A673 (cell line): ENCODE results near the gene NYNRIN. TPM values are rescaled to one million over a fixed set of nuclear protein-coding genes. Genes with fewer than 3 reads are reported as not detected.
A peak's percentile ranks its signal among the peaks of the same experiment; 100 is the strongest.

Source experiments
- BruUV-seq: library from RNA; stranded (reverse); fragments of 400-500 nt; replicated peaks from 2 replicates; lab custom pipeline; 2021; lab: Mats Ljungman, UMichigan
- CTCF ChIA-PET: fragments of 300-600 bp; sonication (Branson Sonifier 250); formaldehyde crosslinking; loops from one replicate; lab custom pipeline; 2022; ENCODE audit warnings: antibody characterized with exemption; lab: Charles Lee
- POLR2A ChIA-PET: fragments of 300-600 bp; sonication (Branson Sonifier 250); formaldehyde crosslinking; loops from one replicate; lab custom pipeline; 2022; ENCODE audit warnings: antibody characterized with exemption; ENCODE audit not compliant: low non-redundant PET; lab: Charles Lee
- DNase-seq: peaks from one replicate; pipeline ENCODE4 v3.0.0-alpha.2; 2015; ENCODE audit warnings: low spot score
- H3K27ac ChIP-seq: fragments of 200-600 bp; sonication (generic); 2 replicates; pipeline ENCODE4 v1.5.1; 2016; ENCODE audit warnings: mixed run types, low read depth, mild to moderate bottlenecking, mixed read lengths, antibody characterized with exemption, low read length; ENCODE audit not compliant: poor library complexity, severe bottlenecking
- H3K27me3 ChIP-seq: fragments of 200-600 bp; sonication (generic); replicated peaks from 2 replicates; pipeline ENCODE4 v1.6.1; 2017; ENCODE audit warnings: mixed run types, low read depth, mild to moderate bottlenecking, mixed read lengths, antibody characterized with exemption, low read length; ENCODE audit not compliant: insufficient read depth, poor library complexity
- H3K36me3 ChIP-seq: fragments of 200-600 bp; sonication (generic); 2 replicates; pipeline ENCODE4 v1.6.1; 2016; ENCODE audit warnings: mixed run types, mild to moderate bottlenecking, mixed read lengths, antibody characterized with exemption, low read length; ENCODE audit not compliant: insufficient read depth, poor library complexity, severe bottlenecking
- H3K4me1 ChIP-seq: fragments of 200-600 bp; sonication (generic); 2 replicates; pipeline ENCODE4 v1.6.1; 2017; ENCODE audit warnings: mixed run types, mild to moderate bottlenecking, mixed read lengths, antibody characterized with exemption, low read length; ENCODE audit not compliant: insufficient read depth, poor library complexity, severe bottlenecking
- H3K4me3 ChIP-seq: fragments of 200-600 bp; sonication (generic); 2 replicates; pipeline ENCODE4 v1.5.1; 2016; ENCODE audit warnings: low read depth, mixed run types, mild to moderate bottlenecking, mixed read lengths, low read length; ENCODE audit not compliant: poor library complexity, severe bottlenecking
- H3K9me3 ChIP-seq: fragments of 200-600 bp; sonication (generic); 2 replicates; pipeline ENCODE4 v1.6.1; 2016; ENCODE audit warnings: mixed run types, low read depth, mild to moderate bottlenecking, mixed read lengths, antibody characterized with exemption, low read length; ENCODE audit not compliant: poor library complexity, severe bottlenecking
- CTCF ChIP-seq: fragments of 300-800, 200-600 bp; sonication (generic); conservative IDR thresholded peaks from 2 replicates; pipeline ENCODE4 v1.5.1; 2017; ENCODE audit warnings: low read depth, mild to moderate bottlenecking, antibody characterized with exemption, low read length, moderate library complexity, mixed read lengths
- EZH2 ChIP-seq: fragments of 200-600 bp; sonication (generic); IDR thresholded peaks from 2 replicates; pipeline ENCODE4 v1.6.1; 2017; ENCODE audit warnings: borderline replicate concordance, low read depth, mild to moderate bottlenecking, mixed read lengths, antibody characterized with exemption, low read length; ENCODE audit not compliant: poor library complexity, severe bottlenecking
- intact Hi-C: fragments of 100-400 bp; cut with micrococcal nuclease; formaldehyde crosslinking; loops from one replicate; pipeline ENCODE4 v1.10.0; 2022; ENCODE audit not compliant: unreplicated experiment
- total RNA-seq: library from RNA; stranded (reverse); gene quantifications from 2 replicates; pipeline ENCODE4 v1.2.3, GENCODE V29; 2021

Gene NYNRIN
- total RNA-seq, 1 experiment from 2014 or later, result 8.6 TPM

GRCh38 chr14:24440606-24441399, 42.0 kb downstream of the NYNRIN start:
- H3K4me3 ChIP-seq, result peak overlapping the region; percentile 76
- CTCF ChIA-PET, result interaction anchor here (1.4 kb wide), 2 partner anchors 107 kb away, joined by 3 to 6 read pairs; no protein-coding TSS in a partner anchor
- intact Hi-C loops, result no loop called here

DNA sequence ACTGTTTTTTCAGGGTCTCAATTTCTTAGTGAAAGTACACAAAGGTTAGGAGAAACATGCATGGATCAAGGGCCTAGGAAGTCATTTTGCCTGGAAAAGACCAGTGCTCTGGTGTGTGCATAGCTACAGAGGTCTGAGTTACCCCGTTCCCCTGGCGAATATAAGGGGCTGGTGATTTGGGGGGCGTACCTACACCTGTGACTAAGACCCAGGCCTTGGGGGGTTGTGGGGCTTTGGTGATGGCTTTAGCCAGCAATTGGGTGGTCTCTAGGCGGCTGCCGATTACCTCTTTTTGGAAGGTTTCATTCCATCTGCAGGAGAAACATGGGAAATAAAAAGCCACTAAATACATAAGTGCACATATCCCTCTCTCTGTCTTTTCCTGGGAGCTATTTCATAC, 42.7 kb downstream of the NYNRIN start:
- intact Hi-C loops, result no loop called here
- no peak for TF ChIP-seq CTCF
- no peak for TF ChIP-seq EZH2
- H3K4me1 ChIP-seq, result peaks cover 20% of the 10 kb centered on the region
- peaks cover 49% of the 10 kb centered on the region for H3K36me3 ChIP-seq
- peak overlapping the region; percentile 97 for H3K27ac ChIP-seq
- H3K4me3 ChIP-seq, result peak overlapping the region; percentile 76
- ChIA-PET CTCF (interaction anchor here (0.6 to 1.4 kb wide), 4 partner anchors 10 to 269 kb away, joined by 3 to 13 read pairs (median 4); partner anchors contain the start of gene TINF2), POLR2A (interaction anchor here (0.5 kb wide), 1 partner anchor 10 kb away, joined by 6 read pairs; no protein-coding TSS in a partner anchor)
- DNase-seq, result no peak
- H3K27me3 ChIP-seq, result no peaks in the 10 kb centered on the region
- BruUV-seq, result no TSS peak
- H3K9me3 ChIP-seq, result no peaks in the 10 kb centered on the region

More at GRCh38 chr14:24440606-24441399, 42.0 kb downstream of the NYNRIN start:
- Histone ChIP-seq H3K36me3 (peaks cover 50% of the 10 kb centered on the region), H3K27me3 (no peaks in the 10 kb centered on the region), H3K9me3 (no peaks in the 10 kb centered on the region), H3K27ac (peak overlapping the region; percentile 97), H3K4me1 (peaks cover 20% of the 10 kb centered on the region)
- POLR2A ChIA-PET, result interaction anchor here (0.5 kb wide), 1 partner anchor 75 kb away, joined by 16 read pairs; no protein-coding TSS in a partner anchor
- TF ChIP-seq EZH2 (no peak), CTCF (no peak)
- no TSS peak for BruUV-seq
- DNase-seq, result no peak

DNA sequence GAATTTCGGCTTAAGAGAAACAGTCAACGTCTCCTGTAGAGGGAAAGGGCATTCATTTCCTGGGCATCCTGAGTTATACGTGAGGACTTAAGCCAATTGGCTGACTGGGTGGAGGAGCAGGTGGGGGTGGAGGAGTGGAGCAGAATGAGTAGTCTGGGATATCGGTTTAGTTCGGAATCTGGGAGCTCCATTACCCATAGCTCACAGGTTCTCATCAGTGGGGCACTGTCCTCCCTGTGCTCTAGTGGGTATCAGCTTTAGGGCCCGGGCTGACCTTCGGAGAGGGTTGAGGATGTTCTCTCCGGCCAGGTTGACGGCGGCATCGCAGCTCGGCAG, 43.1 kb downstream of the NYNRIN start:
- Histone ChIP-seq H3K27ac (peak overlapping the region; percentile 97), H3K4me1 (peaks cover 17% of the 10 kb centered on the region), H3K36me3 (peaks cover 45% of the 10 kb centered on the region), H3K4me3 (peak overlapping the region; percentile 76), H3K9me3 (no peaks in the 10 kb centered on the region), H3K27me3 (no peaks in the 10 kb centered on the region)
- DNase-seq, result no peak
- ChIA-PET CTCF (interaction anchor here (0.6 to 1.4 kb wide), 4 partner anchors 10 to 269 kb away, joined by 3 to 13 read pairs (median 4); partner anchors contain the start of gene TINF2), POLR2A (interaction anchor here (0.5 kb wide), 1 partner anchor 11 kb away, joined by 6 read pairs; no protein-coding TSS in a partner anchor)
- intact Hi-C loops, result no loop called here
- no peak for TF ChIP-seq CTCF
- no peak for TF ChIP-seq EZH2
- BruUV-seq, result no TSS peak
